GM12892 (cell line): ENCODE measurements around the gene KCNH5.

ENCODE experiments used
- POLR2A ChIP-seq: IDR thresholded peaks from 2 replicates; pipeline ENCODE4 v1.6.1; 2011; ENCODE audit warnings: low read depth, low read length, control low read depth
- POLR2AphosphoS5 ChIP-seq: IDR thresholded peaks from 2 replicates; pipeline ENCODE4 v1.6.1; 2011; ENCODE audit warnings: low read depth, low read length, control low read depth
- TAF1 ChIP-seq: IDR thresholded peaks from 2 replicates; pipeline ENCODE4 v1.6.1; 2011; ENCODE audit warnings: low read depth, mild to moderate bottlenecking, control low read depth, low read length, borderline replicate concordance

- TF ChIP-seq POLR2AphosphoS5, result no peak
- no peak for TF ChIP-seq POLR2A
- TF ChIP-seq TAF1, result no peak
Measured at GRCh38 chr14:63078569-63078968, 33.3 kb upstream of the KCNH5 start.
